Osteoblast (primary cell): ENCODE measurements around the gene PCP4. TPM values are rescaled to one million over a fixed set of nuclear protein-coding genes. Genes with fewer than 3 reads are reported as not detected.

ENCODE experiments used
- DNase-seq: peaks from one replicate; pipeline ENCODE4 v3.0.0; 2011; ENCODE audit warnings: low spot score, mixed read lengths; ENCODE audit not compliant: insufficient read length; ENCODE audit errors: missing footprints
- H2AFZ ChIP-seq: 2 replicates; pipeline ENCODE4 v1.6.0; 2011; ENCODE audit warnings: mild to moderate bottlenecking, low read length
- H3K27ac ChIP-seq: 2 replicates; pipeline ENCODE4 v1.5.1; 2011; ENCODE audit warnings: mild to moderate bottlenecking, low read depth, low read length, moderate library complexity
- H3K27me3 ChIP-seq: 2 replicates; pipeline ENCODE4 v1.6.0; 2012; ENCODE audit warnings: mild to moderate bottlenecking, control low read depth, inconsistent platforms, low read length, moderate library complexity; ENCODE audit not compliant: insufficient read depth
- H3K36me3 ChIP-seq: 2 replicates; pipeline ENCODE4 v1.5.1; 2011; ENCODE audit warnings: mild to moderate bottlenecking, low read length, control low read depth, moderate library complexity; ENCODE audit not compliant: insufficient read depth
- H3K4me1 ChIP-seq: 2 replicates; pipeline ENCODE4 v1.5.1; 2011; ENCODE audit warnings: mild to moderate bottlenecking, low read length, control low read depth, moderate library complexity; ENCODE audit not compliant: insufficient read depth
- H3K4me2 ChIP-seq: 2 replicates; pipeline ENCODE4 v1.6.0; 2011; ENCODE audit warnings: mild to moderate bottlenecking, low read length; ENCODE audit not compliant: insufficient read depth
- H3K4me3 ChIP-seq: fragments of 200-600 bp; sonication (generic); 3 replicates; pipeline ENCODE4 v1.5.1; 2012; ENCODE audit warnings: mild to moderate bottlenecking, low read length, inconsistent platforms; ENCODE audit not compliant: insufficient read depth
- H3K79me2 ChIP-seq: 2 replicates; pipeline ENCODE4 v1.6.0; 2012; ENCODE audit warnings: mild to moderate bottlenecking, low read length, control low read depth, inconsistent platforms; ENCODE audit not compliant: insufficient read depth
- H3K9me3 ChIP-seq: 2 replicates; pipeline ENCODE4 v1.5.1; 2011; ENCODE audit warnings: low read depth, low read length, control low read depth
- H4K20me1 ChIP-seq: 2 replicates; pipeline ENCODE4 v1.6.0; 2012; ENCODE audit warnings: mild to moderate bottlenecking, low read length, control low read depth; ENCODE audit not compliant: insufficient read depth
- total RNA-seq: library from RNA; depleted of rRNA; stranded (reverse); fragments of >200 nt; gene quantifications from 2 replicates; pipeline ENCODE4 v1.2.3, GENCODE V29; 2012
- TF ChIP-seq, protein P1 (sequence below): IDR thresholded peaks from 2 replicates; pipeline ENCODE4 v1.5.1; 2011; ENCODE audit warnings: mild to moderate bottlenecking, low read depth, low read length, moderate library complexity; ENCODE audit errors: extremely low read depth

The PCP4 gene
- total RNA-seq, 1 donor = not detected

DNA sequence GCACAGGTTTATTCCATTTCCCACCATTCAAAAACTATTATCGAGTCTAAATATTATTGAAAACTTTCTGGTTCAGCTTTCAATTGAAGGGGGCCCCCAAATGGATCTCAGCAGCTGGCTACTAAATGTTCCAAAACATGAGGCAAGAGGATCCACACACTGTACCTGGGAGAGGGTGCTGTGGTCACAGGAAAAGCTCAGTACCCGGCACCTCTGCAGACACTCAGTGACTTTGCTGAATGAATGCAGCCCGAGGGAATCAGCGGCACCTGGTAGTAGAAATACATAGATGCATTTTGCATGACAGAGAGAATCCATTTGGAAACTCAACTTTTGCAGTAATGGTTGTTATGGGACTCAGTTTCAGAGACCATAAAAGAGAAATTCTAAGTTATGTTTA is 89.3 kb downstream of the PCP4 start:
- Histone ChIP-seq H3K4me1 (no peaks in the 10 kb centered on the region), H3K27ac (no peak overlapping the region), H3K27me3 (no peaks in the 10 kb centered on the region), H2AFZ (no peak overlapping the region), H3K4me3 (no peak overlapping the region), H3K4me2 (no peak overlapping the region), H3K36me3 (no peaks in the 10 kb centered on the region), H3K79me2 (no peaks in the 10 kb centered on the region), H4K20me1 (no peaks in the 10 kb centered on the region), H3K9me3 (peaks cover 2% of the 10 kb centered on the region)
- no peak for DNase-seq
- TF ChIP-seq, protein P1, sequence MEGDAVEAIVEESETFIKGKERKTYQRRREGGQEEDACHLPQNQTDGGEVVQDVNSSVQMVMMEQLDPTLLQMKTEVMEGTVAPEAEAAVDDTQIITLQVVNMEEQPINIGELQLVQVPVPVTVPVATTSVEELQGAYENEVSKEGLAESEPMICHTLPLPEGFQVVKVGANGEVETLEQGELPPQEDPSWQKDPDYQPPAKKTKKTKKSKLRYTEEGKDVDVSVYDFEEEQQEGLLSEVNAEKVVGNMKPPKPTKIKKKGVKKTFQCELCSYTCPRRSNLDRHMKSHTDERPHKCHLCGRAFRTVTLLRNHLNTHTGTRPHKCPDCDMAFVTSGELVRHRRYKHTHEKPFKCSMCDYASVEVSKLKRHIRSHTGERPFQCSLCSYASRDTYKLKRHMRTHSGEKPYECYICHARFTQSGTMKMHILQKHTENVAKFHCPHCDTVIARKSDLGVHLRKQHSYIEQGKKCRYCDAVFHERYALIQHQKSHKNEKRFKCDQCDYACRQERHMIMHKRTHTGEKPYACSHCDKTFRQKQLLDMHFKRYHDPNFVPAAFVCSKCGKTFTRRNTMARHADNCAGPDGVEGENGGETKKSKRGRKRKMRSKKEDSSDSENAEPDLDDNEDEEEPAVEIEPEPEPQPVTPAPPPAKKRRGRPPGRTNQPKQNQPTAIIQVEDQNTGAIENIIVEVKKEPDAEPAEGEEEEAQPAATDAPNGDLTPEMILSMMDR = no peak

DNA sequence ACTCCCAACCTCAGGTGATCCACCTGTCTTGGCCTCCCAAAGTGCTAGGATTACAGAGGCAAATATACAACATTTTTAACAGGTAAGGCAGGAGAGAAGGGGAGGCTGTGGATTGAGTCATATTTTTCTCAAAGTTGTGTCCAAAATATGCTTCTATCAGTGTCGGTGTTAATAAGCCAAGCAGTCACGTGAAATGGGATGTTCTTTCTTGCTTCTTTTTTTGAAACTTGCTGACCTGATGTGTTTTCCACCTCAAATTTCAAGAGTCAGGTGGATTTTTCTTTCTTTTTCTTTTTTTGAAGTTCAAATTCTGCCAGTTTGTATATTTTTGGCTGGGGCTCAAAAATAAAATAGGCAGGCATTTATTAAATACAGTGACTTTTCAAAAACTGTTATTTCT is 91.5 kb downstream of the PCP4 start:
- Histone ChIP-seq H3K27me3 (no peaks in the 10 kb centered on the region), H3K79me2 (no peaks in the 10 kb centered on the region), H3K36me3 (no peaks in the 10 kb centered on the region), H3K9me3 (peaks cover 2% of the 10 kb centered on the region), H4K20me1 (no peaks in the 10 kb centered on the region), H3K27ac (no peak overlapping the region), H2AFZ (no peak overlapping the region), H3K4me1 (no peaks in the 10 kb centered on the region), H3K4me3 (no peak overlapping the region), H3K4me2 (no peak overlapping the region)
- TF ChIP-seq, protein P1 = no peak
- DNase-seq = no peak

DNA sequence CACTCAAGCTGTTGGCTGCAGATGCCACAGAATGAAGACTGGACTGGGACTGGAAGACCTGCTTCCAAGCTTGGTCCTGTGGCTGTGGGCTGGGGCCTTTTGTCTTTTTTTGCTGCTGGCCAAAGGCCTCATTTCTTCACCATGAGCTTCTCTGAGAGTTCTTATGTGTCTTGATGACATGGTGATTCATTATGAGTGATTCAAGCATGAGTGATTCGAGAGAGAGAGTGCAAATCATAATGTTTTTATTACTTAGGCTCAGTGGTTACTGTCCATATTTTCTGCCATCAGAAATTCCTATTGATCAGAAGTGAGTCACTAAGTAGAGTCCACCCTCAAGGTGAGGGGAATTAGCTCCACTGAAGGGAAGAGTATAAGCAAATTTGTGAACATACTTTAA is 94.0 kb downstream of the PCP4 start:
- Histone ChIP-seq H2AFZ (no peak overlapping the region), H3K4me3 (no peak overlapping the region), H3K27me3 (no peaks in the 10 kb centered on the region), H3K9me3 (no peaks in the 10 kb centered on the region), H3K79me2 (no peaks in the 10 kb centered on the region), H3K4me1 (no peaks in the 10 kb centered on the region), H3K4me2 (no peak overlapping the region), H3K27ac (no peak overlapping the region), H4K20me1 (no peaks in the 10 kb centered on the region), H3K36me3 (no peaks in the 10 kb centered on the region)
- TF ChIP-seq, protein P1 = no peak
- no peak for DNase-seq

DNA sequence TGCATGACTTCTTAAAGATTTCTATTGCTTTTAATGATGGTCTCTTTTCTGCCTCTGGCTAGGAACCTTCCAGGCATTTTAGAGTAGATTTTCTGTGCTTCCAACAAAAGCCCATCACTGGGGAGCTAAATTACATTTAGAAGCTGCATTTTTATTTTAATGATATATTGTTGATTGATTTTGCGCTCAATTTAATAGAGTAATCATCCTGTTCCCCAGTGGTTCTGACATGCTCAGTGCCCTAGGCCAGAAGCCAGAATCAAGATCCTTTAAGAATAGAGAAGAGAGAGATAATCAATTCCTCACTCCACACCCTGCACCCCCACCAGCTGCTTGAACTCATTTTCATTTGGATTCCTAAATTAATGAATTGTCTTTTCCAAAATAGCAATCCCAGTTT is 97.8 kb downstream of the PCP4 start:
- Histone ChIP-seq H3K4me3 (no peak overlapping the region), H3K9me3 (no peaks in the 10 kb centered on the region), H4K20me1 (no peaks in the 10 kb centered on the region), H3K36me3 (no peaks in the 10 kb centered on the region), H2AFZ (no peak overlapping the region), H3K27ac (no peak overlapping the region), H3K27me3 (no peaks in the 10 kb centered on the region), H3K79me2 (no peaks in the 10 kb centered on the region), H3K4me2 (no peak overlapping the region), H3K4me1 (no peaks in the 10 kb centered on the region)
- TF ChIP-seq, protein P1 = no peak
- no peak for DNase-seq
